Activated naive CD4-positive, alpha-beta T cell treated with anti-CD3 and anti-CD28 coated beads for 36 hours (primary cell): ENCODE measurements around the gene VPS39. TPM values are rescaled to one million over a fixed set of nuclear protein-coding genes. Genes with fewer than 3 reads are reported as not detected.

ENCODE experiments used
- CTCF ChIA-PET: fragments of 350-600 bp; sonication (Branson Sonifier 250); formaldehyde crosslinking; loops from one replicate; lab custom pipeline; 2021; ENCODE audit warnings: antibody characterized with exemption; lab: Charles Lee
- DNase-seq: peaks from one replicate; pipeline ENCODE4 v3.0.0-alpha.2; 2020
- H3K27ac Mint-ChIP-seq: one replicate; pipeline ENCODE4 v1.8.0; 2021; ENCODE audit warnings: mild to moderate bottlenecking, mixed read lengths
- H3K27me3 Mint-ChIP-seq: one replicate; pipeline ENCODE4 v1.8.0; 2021; ENCODE audit warnings: low read depth, mixed read lengths
- H3K36me3 Mint-ChIP-seq: one replicate; pipeline ENCODE4 v1.8.0; 2021; ENCODE audit warnings: low read depth, mixed read lengths
- H3K4me1 Mint-ChIP-seq: one replicate; pipeline ENCODE4 v1.8.0; 2021; ENCODE audit warnings: low read depth, mixed read lengths
- H3K4me3 Mint-ChIP-seq: one replicate; pipeline ENCODE4 v1.8.0; 2021; ENCODE audit warnings: mild to moderate bottlenecking, moderate library complexity, mixed read lengths
- H3K9me3 Mint-ChIP-seq: one replicate; pipeline ENCODE4 v1.8.0; 2021; ENCODE audit warnings: mixed read lengths
- intact Hi-C: fragments of 100-400 bp; cut with micrococcal nuclease; formaldehyde crosslinking; loops from one replicate; pipeline ENCODE4 v1.15.1; 2023
- total RNA-seq, 2 experiments: library from RNA; stranded (reverse); gene quantifications; one replicate each; pipeline ENCODE4 v1.2.3, GENCODE V29; 2021

VPS39 gene
- total RNA-seq, 2 experiments from 2014 or later = 58.9 to 60.7 TPM

GRCh38 chr15:42149493-42150218 lies 58.4 kb downstream of the VPS39 start:
- DNase-seq = no peak
- Mint-ChIP-seq H3K36me3 (no peaks in the 10 kb centered on the region), H3K27me3 (no peaks in the 10 kb centered on the region), H3K4me3 (no peak overlapping the region), H3K4me1 (no peaks in the 10 kb centered on the region), H3K27ac (no peak overlapping the region), H3K9me3 (no peaks in the 10 kb centered on the region)
- CTCF ChIA-PET = no interaction called here
- intact Hi-C loops = no loop called here

GRCh38 chr15:42148808-42149492 lies 59.2 kb downstream of the VPS39 start:
- H3K36me3 Mint-ChIP-seq = no peaks in the 10 kb centered on the region
- no peak for DNase-seq
- no peaks in the 10 kb centered on the region for H3K9me3 Mint-ChIP-seq
- no peaks in the 10 kb centered on the region for H3K4me1 Mint-ChIP-seq
- intact Hi-C loops = no loop called here
- H3K4me3 Mint-ChIP-seq = no peak overlapping the region
- CTCF ChIA-PET = interaction anchor here (1.3 kb wide), 1 partner anchor 10 kb away, joined by 9 read pairs; no protein-coding TSS in a partner anchor
- H3K27me3 Mint-ChIP-seq = no peaks in the 10 kb centered on the region
- no peak overlapping the region for H3K27ac Mint-ChIP-seq

GRCh38 chr15:42147431-42147735 lies 60.7 kb downstream of the VPS39 start:
- Mint-ChIP-seq H3K4me1 (no peaks in the 10 kb centered on the region), H3K27ac (no peak overlapping the region), H3K4me3 (no peak overlapping the region), H3K27me3 (no peaks in the 10 kb centered on the region), H3K9me3 (no peaks in the 10 kb centered on the region), H3K36me3 (no peaks in the 10 kb centered on the region)
- intact Hi-C loops = no loop called here
- CTCF ChIA-PET = no interaction called here
- no peak for DNase-seq

GRCh38 chr15:42146551-42147430 lies 61.3 kb downstream of the VPS39 start:
- Mint-ChIP-seq H3K36me3 (no peaks in the 10 kb centered on the region), H3K9me3 (no peaks in the 10 kb centered on the region), H3K4me3 (no peak overlapping the region), H3K4me1 (no peaks in the 10 kb centered on the region), H3K27ac (no peak overlapping the region), H3K27me3 (no peaks in the 10 kb centered on the region)
- DNase-seq = no peak
- CTCF ChIA-PET = interaction anchor here (1.4 kb wide), 1 partner anchor 12 kb away, joined by 4 read pairs; no protein-coding TSS in a partner anchor
- intact Hi-C loops = no loop called here

- Mint-ChIP-seq H3K27ac (no peak overlapping the region), H3K4me1 (no peaks in the 10 kb centered on the region), H3K9me3 (no peaks in the 10 kb centered on the region), H3K4me3 (no peak overlapping the region), H3K36me3 (no peaks in the 10 kb centered on the region), H3K27me3 (no peaks in the 10 kb centered on the region)
- DNase-seq = no peak
- intact Hi-C loops = no loop called here
- CTCF ChIA-PET = interaction anchor here (1.4 kb wide), 1 partner anchor 11 kb away, joined by 4 read pairs; no protein-coding TSS in a partner anchor
These were observed 62.3 kb downstream of the VPS39 start for GRCh38 chr15:42145546-42146455.

GRCh38 chr15:42144841-42145375 lies 63.2 kb downstream of the VPS39 start:
- H3K9me3 Mint-ChIP-seq = no peaks in the 10 kb centered on the region
- H3K27ac Mint-ChIP-seq = no peak overlapping the region
- intact Hi-C loops = no loop called here
- CTCF ChIA-PET = interaction anchor here (1.1 kb wide), 1 partner anchor 88 kb away, joined by 3 read pairs; no protein-coding TSS in a partner anchor
- no peak overlapping the region for H3K4me3 Mint-ChIP-seq
- no peaks in the 10 kb centered on the region for H3K36me3 Mint-ChIP-seq
- H3K27me3 Mint-ChIP-seq = no peaks in the 10 kb centered on the region
- no peak for DNase-seq
- H3K4me1 Mint-ChIP-seq = no peaks in the 10 kb centered on the region

GRCh38 chr15:42143866-42144625 lies 64.1 kb downstream of the VPS39 start:
- Mint-ChIP-seq H3K27ac (no peak overlapping the region), H3K36me3 (no peaks in the 10 kb centered on the region), H3K4me3 (no peak overlapping the region), H3K4me1 (no peaks in the 10 kb centered on the region), H3K27me3 (no peaks in the 10 kb centered on the region), H3K9me3 (no peaks in the 10 kb centered on the region)
- no peak for DNase-seq
- intact Hi-C loops = no loop called here
- CTCF ChIA-PET = interaction anchor here (1.1 kb wide), 1 partner anchor 87 kb away, joined by 3 read pairs; no protein-coding TSS in a partner anchor

GRCh38 chr15:42143356-42143755 lies 64.7 kb downstream of the VPS39 start:
- intact Hi-C loops = no loop called here
- no peaks in the 10 kb centered on the region for H3K27me3 Mint-ChIP-seq
- H3K36me3 Mint-ChIP-seq = no peaks in the 10 kb centered on the region
- no peak overlapping the region for H3K4me3 Mint-ChIP-seq
- no peaks in the 10 kb centered on the region for H3K9me3 Mint-ChIP-seq
- no peaks in the 10 kb centered on the region for H3K4me1 Mint-ChIP-seq
- H3K27ac Mint-ChIP-seq = no peak overlapping the region
- CTCF ChIA-PET = interaction anchor here (1.3 kb wide), 1 partner anchor 9 kb away, joined by 3 read pairs; no protein-coding TSS in a partner anchor
- no peak for DNase-seq

GRCh38 chr15:42141795-42142667 lies 66.1 kb downstream of the VPS39 start:
- CTCF ChIA-PET = interaction anchor here (1.3 kb wide), 1 partner anchor 8 kb away, joined by 3 read pairs; no protein-coding TSS in a partner anchor
- no peak for DNase-seq
- H3K36me3 Mint-ChIP-seq = no peaks in the 10 kb centered on the region
- H3K27me3 Mint-ChIP-seq = no peaks in the 10 kb centered on the region
- H3K4me3 Mint-ChIP-seq = no peak overlapping the region
- no peak overlapping the region for H3K27ac Mint-ChIP-seq
- H3K9me3 Mint-ChIP-seq = no peaks in the 10 kb centered on the region
- no peaks in the 10 kb centered on the region for H3K4me1 Mint-ChIP-seq
- intact Hi-C loops = no loop called here

- no peaks in the 10 kb centered on the region for H3K9me3 Mint-ChIP-seq
- no peak for DNase-seq
- H3K27me3 Mint-ChIP-seq = no peaks in the 10 kb centered on the region
- CTCF ChIA-PET = no interaction called here
- intact Hi-C loops = no loop called here
- H3K36me3 Mint-ChIP-seq = no peaks in the 10 kb centered on the region
- no peaks in the 10 kb centered on the region for H3K4me1 Mint-ChIP-seq
- H3K27ac Mint-ChIP-seq = no peak overlapping the region
- no peak overlapping the region for H3K4me3 Mint-ChIP-seq
These were observed 66.9 kb downstream of the VPS39 start for GRCh38 chr15:42141246-42141645.
